ENCODE data around the gene JADE2.

The JADE2 gene

GRCh38 chr5:134571693-134572405 is 46.4 kb downstream of the JADE2 start:
- ATAC-seq = no peak

- no peak for ATAC-seq
Observed at GRCh38 chr5:134572811-134573210, 47.3 kb downstream of the JADE2 start.

- no peak for ATAC-seq
Observed at GRCh38 chr5:134574521-134574920, 49.1 kb downstream of the JADE2 start.

GRCh38 chr5:134575316-134575715 is 49.8 kb downstream of the JADE2 start:
- no peak for ATAC-seq

GRCh38 chr5:134576386-134577021 is 51.0 kb downstream of the JADE2 start:
- ATAC-seq = no peak

- no peak for ATAC-seq
Observed at GRCh38 chr5:134577022-134577795, 51.7 kb downstream of the JADE2 start.

- ATAC-seq = peak; percentile 68 to 75
Observed at GRCh38 chr5:134577796-134578577, 52.5 kb downstream of the JADE2 start.

DNA sequence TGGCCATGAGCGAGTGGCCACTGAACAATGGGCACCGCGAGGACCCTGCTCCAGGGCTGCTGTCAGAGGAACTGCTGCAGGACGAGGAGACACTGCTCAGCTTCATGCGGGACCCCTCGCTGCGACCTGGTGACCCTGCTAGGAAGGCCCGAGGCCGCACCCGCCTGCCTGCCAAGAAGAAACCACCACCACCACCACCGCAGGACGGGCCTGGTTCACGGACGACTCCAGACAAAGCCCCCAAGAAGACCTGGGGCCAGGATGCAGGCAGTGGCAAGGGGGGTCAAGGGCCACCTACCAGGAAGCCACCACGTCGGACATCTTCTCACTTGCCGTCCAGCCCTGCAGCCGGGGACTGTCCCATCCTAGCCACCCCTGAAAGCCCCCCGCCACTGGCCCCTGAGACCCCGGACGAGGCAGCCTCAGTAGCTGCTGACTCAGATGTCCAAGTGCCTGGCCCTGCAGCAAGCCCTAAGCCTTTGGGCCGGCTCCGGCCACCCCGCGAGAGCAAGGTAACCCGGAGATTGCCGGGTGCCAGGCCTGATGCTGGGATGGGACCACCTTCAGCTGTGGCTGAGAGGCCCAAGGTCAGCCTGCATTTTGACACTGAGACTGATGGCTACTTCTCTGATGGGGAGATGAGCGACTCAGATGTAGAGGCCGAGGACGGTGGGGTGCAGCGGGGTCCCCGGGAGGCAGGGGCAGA is 53.3 kb downstream of the JADE2 start:
- no peak for ATAC-seq

- ATAC-seq = no peak
Observed at GRCh38 chr5:134579284-134579771, 53.9 kb downstream of the JADE2 start.

DNA sequence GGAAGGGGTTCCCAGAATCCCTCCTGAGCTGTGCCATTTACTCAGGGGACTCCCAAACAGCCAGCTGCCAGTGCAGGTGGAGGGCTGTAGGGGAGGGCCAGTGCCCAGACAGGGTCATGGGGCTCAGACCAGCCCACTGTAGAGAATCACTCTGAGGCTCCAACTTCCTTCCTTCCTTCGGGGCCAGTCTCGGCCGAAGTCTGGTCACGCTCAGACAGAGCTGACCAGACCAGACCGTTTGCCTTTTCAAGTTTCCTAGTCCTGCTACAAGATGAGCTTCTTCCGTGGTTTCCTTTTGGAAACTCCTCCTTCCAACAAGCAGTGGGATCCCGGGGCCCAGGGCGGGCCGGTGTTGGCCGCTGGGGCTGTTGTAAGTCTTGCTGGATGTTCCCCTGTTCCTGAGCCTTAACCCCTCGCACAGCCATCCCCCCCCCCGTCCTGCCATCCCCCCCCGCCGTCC is 54.6 kb downstream of the JADE2 start:
- ATAC-seq = no peak

DNA sequence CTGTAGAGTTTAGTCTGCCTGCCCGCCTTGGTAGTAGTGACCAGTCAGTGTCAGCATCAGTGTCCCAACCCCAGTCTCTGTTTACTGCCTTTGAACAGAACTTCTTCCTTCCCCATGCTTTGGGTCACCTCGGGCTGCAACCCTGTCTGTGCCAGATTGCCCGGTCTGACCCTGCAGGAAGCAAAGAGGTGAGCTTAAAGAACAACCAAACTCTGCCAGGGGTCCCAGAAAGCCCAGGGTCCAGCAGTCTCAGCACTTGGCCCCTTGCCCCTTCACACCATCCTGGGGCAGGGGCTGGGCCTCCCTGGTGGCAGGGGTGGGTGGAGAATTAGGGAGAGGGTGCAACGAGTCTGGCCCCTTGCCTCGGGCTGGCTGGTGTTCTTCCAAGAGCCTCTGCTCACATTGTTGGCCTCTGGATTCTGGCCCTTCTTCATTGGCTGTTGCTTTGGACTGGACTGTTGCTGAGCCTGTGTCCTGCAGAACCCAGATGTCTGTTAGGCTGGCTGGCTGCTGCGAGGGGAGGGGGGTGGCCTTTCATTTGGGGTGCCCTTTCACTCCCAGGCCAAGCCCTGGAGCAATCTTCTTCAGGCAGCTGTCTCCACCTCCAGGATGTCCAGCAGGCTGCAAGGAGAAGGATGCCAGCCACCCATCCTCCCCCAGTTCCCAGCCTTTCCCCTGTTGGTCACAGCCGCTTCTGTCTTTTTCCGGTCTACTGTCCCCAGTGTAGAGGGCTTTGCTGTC is 55.9 kb downstream of the JADE2 start:
- ATAC-seq = no peak

DNA sequence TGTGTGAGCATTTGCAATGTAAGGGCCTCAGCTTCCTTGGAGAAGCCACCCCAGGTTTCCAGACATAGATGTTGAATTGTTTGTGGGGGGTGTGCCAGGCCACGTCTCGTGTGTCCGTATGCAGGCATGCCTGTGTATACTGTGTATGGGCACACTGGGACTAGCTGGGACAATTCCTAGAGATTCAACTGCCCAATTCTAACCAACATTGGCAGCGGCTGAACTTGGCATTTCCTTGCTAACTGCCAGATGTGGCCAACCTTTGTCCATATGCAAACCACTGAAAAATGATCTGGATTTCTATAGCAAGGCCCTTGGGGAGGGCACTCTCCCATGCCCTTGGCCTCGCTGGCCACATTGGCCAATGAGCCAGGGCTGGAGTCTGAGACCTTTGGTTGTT is 56.8 kb downstream of the JADE2 start:
- ATAC-seq = no peak

- no peak for ATAC-seq
Observed at GRCh38 chr5:134582941-134583340, 57.5 kb downstream of the JADE2 start.

DNA sequence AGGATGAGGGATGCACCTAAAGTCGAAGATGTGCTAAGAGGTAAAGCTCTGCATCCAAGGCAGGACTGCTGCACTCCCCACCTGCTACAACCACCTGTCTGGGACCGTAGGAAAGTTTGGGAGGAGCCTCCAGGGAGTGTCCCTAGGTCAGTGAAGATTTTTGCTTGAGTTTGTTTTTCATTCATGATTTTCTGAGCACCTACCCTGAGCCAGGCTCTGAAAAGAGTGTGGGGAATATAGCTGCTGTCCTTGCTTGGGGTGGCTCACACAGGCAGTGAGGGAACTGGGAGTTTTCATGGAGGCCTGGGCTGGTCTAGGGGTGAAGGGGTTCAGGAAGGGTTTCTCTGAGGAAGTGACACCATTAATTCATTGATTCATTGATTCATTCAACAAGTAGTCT is 58.3 kb downstream of the JADE2 start:
- no peak for ATAC-seq

- no peak for ATAC-seq
Observed at GRCh38 chr5:134584662-134585061, 59.2 kb downstream of the JADE2 start.

DNA sequence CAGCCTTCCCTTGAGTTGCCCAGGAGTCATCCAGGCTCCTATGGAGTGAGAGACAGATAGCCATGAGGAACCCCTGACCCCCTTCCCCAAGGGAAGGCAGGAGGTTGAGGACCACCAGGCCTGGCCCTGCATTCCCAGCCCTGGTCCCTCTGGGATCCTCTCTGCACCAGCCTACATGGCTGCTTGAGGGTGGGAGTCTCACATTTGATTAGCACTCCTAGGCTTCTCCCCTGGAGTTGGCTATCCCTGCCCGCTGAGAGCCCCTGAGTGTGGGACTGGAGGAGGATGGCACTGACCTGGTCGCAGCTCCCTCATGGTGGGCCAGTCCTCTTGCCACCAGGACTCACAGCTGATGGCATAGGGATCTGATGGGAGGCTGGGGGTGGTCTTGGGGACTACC is 60.5 kb downstream of the JADE2 start:
- no peak for ATAC-seq

GRCh38 chr5:134586866-134587524 is 61.5 kb downstream of the JADE2 start:
- peak; percentile 90 for ATAC-seq

- peak; percentile 60 to 64 for ATAC-seq
Observed at GRCh38 chr5:134590992-134591659, 65.7 kb downstream of the JADE2 start.

DNA sequence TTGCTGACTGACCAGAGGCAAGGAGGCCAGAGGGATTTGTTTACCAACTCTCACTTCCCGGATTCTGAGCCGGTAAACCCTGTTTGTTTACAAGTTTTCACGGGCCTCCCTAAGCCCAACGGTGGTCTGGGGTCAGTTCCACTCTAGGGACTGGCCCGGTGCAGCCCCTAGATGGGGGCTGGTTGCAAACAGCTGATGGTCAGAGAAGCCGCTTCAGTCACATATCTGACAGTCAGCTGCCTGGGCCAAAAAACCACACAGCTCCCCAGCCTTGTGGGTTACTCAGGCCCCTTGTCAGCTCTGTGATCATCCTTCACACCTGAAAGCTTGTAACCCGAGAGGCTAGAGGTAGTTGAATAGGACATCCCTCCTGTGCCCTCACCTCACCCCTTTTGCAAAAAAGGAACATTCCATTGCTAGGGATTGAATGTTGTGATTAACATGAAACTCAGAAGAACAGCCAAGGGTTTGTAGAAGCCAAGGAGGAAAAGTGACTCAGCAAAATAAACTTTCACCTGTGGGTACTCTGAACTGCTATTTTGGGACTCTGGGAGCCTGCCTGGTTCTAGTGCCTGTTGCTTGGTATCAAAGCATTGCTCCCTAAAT is 66.8 kb downstream of the JADE2 start:
- ATAC-seq = no peak

DNA sequence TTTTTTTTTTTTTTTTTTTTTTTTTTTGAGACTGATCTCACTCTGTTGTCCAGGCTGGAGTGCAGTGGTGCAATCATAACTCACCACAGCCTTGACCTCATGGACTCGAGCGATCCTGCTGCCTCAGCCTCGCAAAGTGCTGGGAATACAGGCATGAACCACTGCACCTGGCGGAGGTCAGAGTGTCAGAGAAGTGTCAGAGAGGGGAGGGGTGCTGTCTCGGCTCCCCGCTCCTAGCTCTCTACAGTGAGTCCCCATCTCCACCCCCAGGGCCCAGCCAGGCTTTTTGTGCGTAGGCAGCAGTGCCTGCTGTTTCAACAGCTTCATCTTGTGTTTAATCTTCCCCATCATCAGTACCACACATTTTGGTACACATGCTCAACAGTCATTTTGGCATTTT is 68.9 kb downstream of the JADE2 start:
- no peak for ATAC-seq
